Fibroblast of lung (primary cell): ENCODE results near the gene APOBEC3B.

Experiments
- EZH2 ChIP-seq: IDR thresholded peaks from 2 replicates; pipeline ENCODE4 v1.5.1; 2012; ENCODE audit warnings: low read length, control low read depth, mild to moderate bottlenecking; ENCODE audit errors: missing control alignments
- TF ChIP-seq, protein P1 (sequence below), 2 donors: IDR thresholded peaks in 1 of 2; conservative IDR thresholded peaks in 1 of 2; 1 replicate in 1 of 2; 2 replicates in 1 of 2; pipeline ENCODE4 v1.5.1; 2011 to 2012; ENCODE audit warnings: low read length in 2 of 2, control low read depth in 1 of 2, inconsistent platforms in 1 of 2, low read depth in 1 of 2, mild to moderate bottlenecking in 1 of 2

GRCh38 chr22:39003165-39003638, 21.1 kb downstream of the APOBEC3B start:
- TF ChIP-seq, protein P1, sequence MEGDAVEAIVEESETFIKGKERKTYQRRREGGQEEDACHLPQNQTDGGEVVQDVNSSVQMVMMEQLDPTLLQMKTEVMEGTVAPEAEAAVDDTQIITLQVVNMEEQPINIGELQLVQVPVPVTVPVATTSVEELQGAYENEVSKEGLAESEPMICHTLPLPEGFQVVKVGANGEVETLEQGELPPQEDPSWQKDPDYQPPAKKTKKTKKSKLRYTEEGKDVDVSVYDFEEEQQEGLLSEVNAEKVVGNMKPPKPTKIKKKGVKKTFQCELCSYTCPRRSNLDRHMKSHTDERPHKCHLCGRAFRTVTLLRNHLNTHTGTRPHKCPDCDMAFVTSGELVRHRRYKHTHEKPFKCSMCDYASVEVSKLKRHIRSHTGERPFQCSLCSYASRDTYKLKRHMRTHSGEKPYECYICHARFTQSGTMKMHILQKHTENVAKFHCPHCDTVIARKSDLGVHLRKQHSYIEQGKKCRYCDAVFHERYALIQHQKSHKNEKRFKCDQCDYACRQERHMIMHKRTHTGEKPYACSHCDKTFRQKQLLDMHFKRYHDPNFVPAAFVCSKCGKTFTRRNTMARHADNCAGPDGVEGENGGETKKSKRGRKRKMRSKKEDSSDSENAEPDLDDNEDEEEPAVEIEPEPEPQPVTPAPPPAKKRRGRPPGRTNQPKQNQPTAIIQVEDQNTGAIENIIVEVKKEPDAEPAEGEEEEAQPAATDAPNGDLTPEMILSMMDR (conservative IDR thresholded peaks at IDR 0.05 in 1 of 2, IDR thresholded peaks at IDR 0.05 in 1 of 2; ENCODE audit: low read depth in 1 of 2, low read length in 2 of 2): peak; percentile 60 to 78
- no peak for TF ChIP-seq EZH2
